ENCODE data around the gene ERC1. TPM values are rescaled to one million over a fixed set of nuclear protein-coding genes. Genes with fewer than 3 reads are reported as not detected.

Gene ERC1
- polyA plus RNA-seq, 1 donor from 2014 or later, result 7.1 TPM

DNA sequence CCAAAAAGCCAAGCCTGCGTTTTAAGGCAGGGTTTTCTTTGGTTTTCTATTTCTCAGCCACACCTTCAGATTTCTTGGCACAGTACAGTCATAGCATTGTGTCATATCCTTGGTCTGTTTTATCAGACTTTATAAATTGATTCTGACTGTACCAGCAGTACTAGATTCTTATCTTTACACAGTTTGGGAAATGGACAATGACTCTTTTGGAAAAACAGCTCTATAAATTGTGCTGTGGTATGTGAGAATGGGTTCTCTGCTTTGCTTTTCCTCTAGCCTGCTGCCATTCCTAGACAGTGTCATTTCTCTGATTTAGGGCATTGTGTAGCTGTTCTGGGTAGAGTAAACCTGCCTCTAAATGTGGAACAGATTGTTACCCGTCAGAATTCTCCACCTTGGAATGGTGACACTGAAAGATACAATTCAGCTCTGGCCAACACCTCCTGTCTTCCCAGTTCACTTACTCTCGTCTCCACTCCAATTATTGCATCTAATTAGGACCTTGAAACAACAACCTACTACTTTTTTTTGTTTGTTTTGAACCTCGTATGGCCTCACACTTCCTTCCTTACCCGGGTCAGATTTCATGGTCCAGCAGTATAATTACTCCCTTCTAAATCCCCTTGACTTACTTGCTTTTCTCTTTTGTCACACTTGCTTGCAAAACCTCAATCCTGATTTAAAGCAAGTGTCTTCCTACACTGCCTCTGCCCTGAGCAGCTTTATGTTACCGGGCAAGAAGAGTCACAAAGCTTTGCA, 226.3 kb downstream of the ERC1 start:
- no peaks in the 10 kb centered on the region for H4K20me1 ChIP-seq (ENCODE audit: insufficient read depth)
- no peak overlapping the region for H3K27ac ChIP-seq (ENCODE audit: low read length)
- no peaks in the 10 kb centered on the region for H3K27me3 ChIP-seq (ENCODE audit: insufficient read depth, low read depth, low read length)
- TF ChIP-seq EZH2 (IDR thresholded peaks at IDR 0.05; ENCODE audit: borderline replicate concordance, insufficient read depth, low read length, poor library complexity, severe bottlenecking) (no peak), REST (IDR thresholded peaks at IDR 0.05; ENCODE audit: borderline replicate concordance) (no peak), EP300 (conservative IDR thresholded peaks at IDR 0.05; ENCODE audit: poor library complexity, severe bottlenecking) (no peak), RAD21 (conservative IDR thresholded peaks at IDR 0.05) (no peak), SMC3 (conservative IDR thresholded peaks at IDR 0.05; ENCODE audit: poor library complexity) (no peak), MXI1 (conservative IDR thresholded peaks at IDR 0.05; ENCODE audit: poor library complexity, severe bottlenecking) (no peak), CTCF (IDR thresholded peaks at IDR 0.05; ENCODE audit: poor library complexity, severe bottlenecking) (no peak), TAF1 (IDR thresholded peaks at IDR 0.05; ENCODE audit: low read depth) (no peak), POLR2AphosphoS5 (IDR thresholded peaks at IDR 0.05) (no peak)
- H3K9me2 ChIP-seq (ENCODE audit: insufficient read depth, low read length), result no peaks in the 10 kb centered on the region
- no peaks in the 10 kb centered on the region for H3K79me2 ChIP-seq (replicated peaks; ENCODE audit: insufficient read depth, low read length)
- no peak overlapping the region for H2AFZ ChIP-seq (ENCODE audit: low read depth, low read length)
- H3K4me3 ChIP-seq (ENCODE audit: low read length), result no peak overlapping the region
- no peaks in the 10 kb centered on the region for H3K9me3 ChIP-seq (ENCODE audit: low read length)
- H3K4me2 ChIP-seq (ENCODE audit: low read length), result no peak overlapping the region
- no peaks in the 10 kb centered on the region for H3F3A ChIP-seq (ENCODE audit: insufficient read depth, low read length, poor library complexity, severe bottlenecking)
- H3K9ac ChIP-seq (ENCODE audit: low read length), result no peak overlapping the region
- no peaks in the 10 kb centered on the region for H3K36me3 ChIP-seq (ENCODE audit: insufficient read depth, low read length)

DNA sequence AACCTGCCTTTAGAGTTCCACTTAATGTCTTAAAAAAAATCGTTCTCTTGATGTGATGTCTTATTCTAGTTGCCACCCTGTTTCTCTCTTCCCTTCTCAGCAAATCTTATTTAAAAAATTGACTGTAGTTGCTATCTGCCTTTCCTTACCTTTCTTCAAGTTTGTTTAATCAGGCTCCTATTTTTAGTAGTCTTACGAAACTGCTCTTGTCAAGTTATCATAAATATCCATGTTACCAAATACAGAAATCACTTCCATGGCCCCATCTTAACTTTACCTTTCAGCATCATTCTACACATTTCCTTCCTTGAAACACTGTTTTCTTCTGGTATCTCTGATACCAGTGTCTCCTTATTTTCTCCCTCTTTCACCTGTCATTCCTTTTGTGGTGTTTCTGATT, 227.3 kb downstream of the ERC1 start:
- no peaks in the 10 kb centered on the region for H3K9me3 ChIP-seq (ENCODE audit: low read length)
- no peak overlapping the region for H2AFZ ChIP-seq (ENCODE audit: low read depth, low read length)
- H3F3A ChIP-seq (ENCODE audit: insufficient read depth, low read length, poor library complexity, severe bottlenecking), result no peaks in the 10 kb centered on the region
- TF ChIP-seq EZH2 (IDR thresholded peaks at IDR 0.05; ENCODE audit: borderline replicate concordance, insufficient read depth, low read length, poor library complexity, severe bottlenecking), result no peak
- no peak for TF ChIP-seq MXI1 (conservative IDR thresholded peaks at IDR 0.05; ENCODE audit: poor library complexity, severe bottlenecking)
- TF ChIP-seq REST (IDR thresholded peaks at IDR 0.05; ENCODE audit: borderline replicate concordance), result no peak
- no peak for TF ChIP-seq TAF1 (IDR thresholded peaks at IDR 0.05; ENCODE audit: low read depth)
- TF ChIP-seq RAD21 (conservative IDR thresholded peaks at IDR 0.05), result no peak
- TF ChIP-seq CTCF (IDR thresholded peaks at IDR 0.05; ENCODE audit: poor library complexity, severe bottlenecking), result no peak
- no peak for TF ChIP-seq POLR2AphosphoS5 (IDR thresholded peaks at IDR 0.05)
- TF ChIP-seq EP300 (conservative IDR thresholded peaks at IDR 0.05; ENCODE audit: poor library complexity, severe bottlenecking), result no peak
- TF ChIP-seq SMC3 (conservative IDR thresholded peaks at IDR 0.05; ENCODE audit: poor library complexity), result no peak
- H3K9me2 ChIP-seq (ENCODE audit: insufficient read depth, low read length), result no peaks in the 10 kb centered on the region
- no peaks in the 10 kb centered on the region for H3K36me3 ChIP-seq (ENCODE audit: insufficient read depth, low read length)
- no peak overlapping the region for H3K9ac ChIP-seq (ENCODE audit: low read length)
- H3K27me3 ChIP-seq (ENCODE audit: insufficient read depth, low read depth, low read length), result no peaks in the 10 kb centered on the region
- H3K79me2 ChIP-seq (replicated peaks; ENCODE audit: insufficient read depth, low read length), result no peaks in the 10 kb centered on the region
- no peak overlapping the region for H3K4me3 ChIP-seq (ENCODE audit: low read length)
- H3K27ac ChIP-seq (ENCODE audit: low read length), result no peak overlapping the region
- H4K20me1 ChIP-seq (ENCODE audit: insufficient read depth), result no peaks in the 10 kb centered on the region
- no peak overlapping the region for H3K4me2 ChIP-seq (ENCODE audit: low read length)

All from neural cell (in vitro differentiated cells).